OCI-LY1 (cell line): ENCODE results near the gene FZD2.

Experiments
- H2AFZ ChIP-seq: fragments of 200-600 bp; sonication (generic), shearing (Covaris generic); 2 replicates; pipeline ENCODE4 v1.6.0; 2014; ENCODE audit warnings: antibody characterized with exemption, mild to moderate bottlenecking, low read length
- H3F3A ChIP-seq: fragments of 200-600 bp; sonication (generic), shearing (Covaris generic); 2 replicates; pipeline ENCODE4 v1.6.0; 2014; ENCODE audit warnings: mild to moderate bottlenecking, antibody characterized with exemption, low read length, moderate library complexity; ENCODE audit not compliant: insufficient read depth
- H3K27ac ChIP-seq: fragments of 200-600 bp; sonication (generic); 2 replicates; pipeline ENCODE4 v1.5.1; 2014; ENCODE audit warnings: low read length, mixed run types, mild to moderate bottlenecking, low read depth; ENCODE audit not compliant: poor library complexity, severe bottlenecking
- H3K27me3 ChIP-seq: fragments of 200-600 bp; sonication (generic); 2 replicates; pipeline ENCODE4 v1.6.0; 2014; ENCODE audit warnings: antibody characterized with exemption, mild to moderate bottlenecking, low read length, moderate library complexity; ENCODE audit not compliant: insufficient read depth
- H3K36me3 ChIP-seq: fragments of 200-600 bp; sonication (generic); 2 replicates; pipeline ENCODE4 v1.6.1; 2014; ENCODE audit warnings: mild to moderate bottlenecking, antibody characterized with exemption, low read length, moderate library complexity, mixed read lengths; ENCODE audit not compliant: insufficient read depth
- H3K4me1 ChIP-seq: fragments of 200-600 bp; sonication (generic); 2 replicates; pipeline ENCODE4 v1.5.1; 2014; ENCODE audit warnings: mild to moderate bottlenecking, low read length, moderate library complexity; ENCODE audit not compliant: insufficient read depth, severe bottlenecking
- H3K4me2 ChIP-seq: fragments of 200-600 bp; sonication (generic), shearing (Covaris generic); 2 replicates; pipeline ENCODE4 v1.6.1; 2014; ENCODE audit warnings: low read length
- H3K4me3 ChIP-seq: fragments of 200-600 bp; sonication (generic); 2 replicates; pipeline ENCODE4 v1.5.1; 2014; ENCODE audit warnings: low read length, low read depth, mild to moderate bottlenecking, mixed read lengths; ENCODE audit not compliant: poor library complexity, severe bottlenecking
- H3K79me2 ChIP-seq: fragments of 200-600 bp; shearing (Covaris generic); 2 replicates; pipeline ENCODE4 v1.6.1; 2016; ENCODE audit warnings: mixed run types, low read length, mixed read lengths; ENCODE audit not compliant: insufficient read depth
- H3K9ac ChIP-seq: fragments of 200-600 bp; sonication (generic), shearing (Covaris generic); 2 replicates; pipeline ENCODE4 v1.6.1; 2014; ENCODE audit warnings: mild to moderate bottlenecking, low read length, mixed read lengths
- H3K9me2 ChIP-seq: fragments of 200-600 bp; sonication (generic), shearing (Covaris generic); 2 replicates; pipeline ENCODE4 v1.6.1; 2014; ENCODE audit warnings: low read depth, mild to moderate bottlenecking, low read length, mixed read lengths
- H3K9me3 ChIP-seq: fragments of 200-600 bp; shearing (Covaris generic); 2 replicates; pipeline ENCODE4 v1.6.1; 2014; ENCODE audit warnings: low read length, mixed read lengths
- H4K20me1 ChIP-seq: fragments of 200-600 bp; sonication (generic), shearing (Covaris generic); 2 replicates; pipeline ENCODE4 v1.6.0; 2016; ENCODE audit warnings: mild to moderate bottlenecking, low read length; ENCODE audit not compliant: insufficient read depth
- EZH2 ChIP-seq: fragments of 200-600 bp; sonication (generic), shearing (Covaris generic); IDR thresholded peaks from 2 replicates; pipeline ENCODE4 v1.8.0; 2017; ENCODE audit warnings: borderline replicate concordance, mixed run types, mild to moderate bottlenecking, antibody characterized with exemption, low read length, moderate library complexity, mixed read lengths
- TF ChIP-seq, protein P1 (sequence below): fragments of 200-600 bp; sonication (generic), shearing (Covaris generic); IDR thresholded peaks from 2 replicates; pipeline ENCODE4 v1.5.1; 2017; ENCODE audit warnings: mild to moderate bottlenecking, antibody characterized with exemption, low read length, moderate library complexity, mixed read lengths

The FZD2 gene

DNA sequence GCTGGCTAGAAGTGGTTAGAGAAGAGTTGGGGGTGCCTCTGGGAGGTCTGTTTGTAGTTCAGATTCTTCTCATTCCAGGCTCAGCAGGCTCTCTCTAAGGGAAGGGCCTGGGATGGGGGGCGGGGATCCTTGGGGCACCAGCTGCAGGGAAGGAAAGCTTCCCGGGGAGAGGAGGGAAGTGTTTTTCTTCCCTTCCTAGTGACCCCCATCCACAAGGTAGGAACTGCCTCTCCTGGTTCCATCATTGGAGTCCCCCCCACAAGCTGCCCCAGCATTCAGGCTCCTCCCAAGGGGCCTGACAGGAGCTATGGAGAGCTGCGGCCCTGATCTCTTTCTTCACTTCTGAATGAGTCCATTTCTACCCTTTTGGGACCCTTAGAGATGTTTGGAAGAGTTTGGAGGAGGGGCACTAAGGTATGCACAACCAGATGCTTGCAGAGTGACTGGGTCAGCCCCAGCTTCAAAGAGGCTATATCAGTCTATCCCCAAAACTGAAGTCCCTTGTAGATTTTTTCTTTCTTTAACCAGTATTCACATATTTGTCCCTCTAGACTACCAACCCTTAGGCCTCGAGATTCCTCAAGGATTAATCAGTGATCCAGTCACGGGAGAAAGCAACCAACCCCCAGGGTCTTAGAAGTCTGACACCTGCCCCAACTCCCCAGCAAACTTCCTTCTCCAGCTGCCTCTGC is 13.9 kb upstream of the FZD2 start:
- Histone ChIP-seq H3K9ac (no peak overlapping the region), H3K4me1 (no peaks in the 10 kb centered on the region)

DNA sequence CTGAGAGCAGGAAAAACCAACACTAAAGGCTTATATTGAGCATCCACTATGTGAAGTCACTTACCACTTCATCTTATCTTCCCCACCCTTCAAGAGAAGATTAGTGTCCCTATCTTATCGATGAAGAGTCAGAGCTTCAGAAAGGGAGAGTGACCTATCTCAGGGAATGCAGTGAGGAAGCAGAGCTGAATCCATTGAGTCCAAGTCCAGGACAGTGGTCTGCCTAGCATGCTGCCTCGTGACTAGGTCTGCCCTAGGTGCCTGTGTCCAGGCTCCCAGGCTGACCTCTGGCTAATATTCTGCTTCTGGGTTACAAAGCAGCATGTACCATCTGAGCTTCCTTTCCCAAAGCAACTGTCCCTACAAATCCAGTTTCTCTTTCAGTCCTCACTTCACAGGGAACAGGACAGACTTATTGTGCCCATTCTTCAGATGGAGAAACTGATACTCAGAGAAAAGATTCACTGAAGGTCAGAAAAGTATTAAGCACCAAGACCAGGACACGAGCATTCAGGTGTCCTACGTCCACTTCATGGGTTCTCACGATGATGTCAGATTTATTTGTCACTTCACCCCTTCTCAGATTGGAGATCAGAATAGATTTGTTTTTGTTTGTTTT is 13.3 kb upstream of the FZD2 start:
- Histone ChIP-seq H3K9ac (no peak overlapping the region), H3K9me3 (no peaks in the 10 kb centered on the region), H3K27me3 (peaks cover 14% of the 10 kb centered on the region; the same call in 1 of the 2 replicates), H4K20me1 (no peaks in the 10 kb centered on the region), H3F3A (no peaks in the 10 kb centered on the region), H3K36me3 (no peaks in the 10 kb centered on the region), H3K79me2 (no peaks in the 10 kb centered on the region), H2AFZ (no peak overlapping the region), H3K4me1 (no peaks in the 10 kb centered on the region), H3K4me3 (no peak overlapping the region), H3K9me2 (no peaks in the 10 kb centered on the region), H3K4me2 (no peak overlapping the region), H3K27ac (no peak overlapping the region)
- TF ChIP-seq, protein P1, sequence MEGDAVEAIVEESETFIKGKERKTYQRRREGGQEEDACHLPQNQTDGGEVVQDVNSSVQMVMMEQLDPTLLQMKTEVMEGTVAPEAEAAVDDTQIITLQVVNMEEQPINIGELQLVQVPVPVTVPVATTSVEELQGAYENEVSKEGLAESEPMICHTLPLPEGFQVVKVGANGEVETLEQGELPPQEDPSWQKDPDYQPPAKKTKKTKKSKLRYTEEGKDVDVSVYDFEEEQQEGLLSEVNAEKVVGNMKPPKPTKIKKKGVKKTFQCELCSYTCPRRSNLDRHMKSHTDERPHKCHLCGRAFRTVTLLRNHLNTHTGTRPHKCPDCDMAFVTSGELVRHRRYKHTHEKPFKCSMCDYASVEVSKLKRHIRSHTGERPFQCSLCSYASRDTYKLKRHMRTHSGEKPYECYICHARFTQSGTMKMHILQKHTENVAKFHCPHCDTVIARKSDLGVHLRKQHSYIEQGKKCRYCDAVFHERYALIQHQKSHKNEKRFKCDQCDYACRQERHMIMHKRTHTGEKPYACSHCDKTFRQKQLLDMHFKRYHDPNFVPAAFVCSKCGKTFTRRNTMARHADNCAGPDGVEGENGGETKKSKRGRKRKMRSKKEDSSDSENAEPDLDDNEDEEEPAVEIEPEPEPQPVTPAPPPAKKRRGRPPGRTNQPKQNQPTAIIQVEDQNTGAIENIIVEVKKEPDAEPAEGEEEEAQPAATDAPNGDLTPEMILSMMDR, result no peak
- no peak for TF ChIP-seq EZH2

More for the DNA sequence above, 13.9 kb upstream of the FZD2 start:
- Histone ChIP-seq H3K9me2 (no peaks in the 10 kb centered on the region), H2AFZ (no peak overlapping the region), H3F3A (no peaks in the 10 kb centered on the region), H3K4me3 (no peak overlapping the region), H3K36me3 (no peaks in the 10 kb centered on the region), H3K4me2 (no peak overlapping the region), H3K27me3 (peaks cover 14% of the 10 kb centered on the region; the same call in 1 of the 2 replicates), H3K27ac (no peak overlapping the region), H3K9me3 (no peaks in the 10 kb centered on the region), H3K79me2 (no peaks in the 10 kb centered on the region), H4K20me1 (no peaks in the 10 kb centered on the region)
- TF ChIP-seq, protein P1, result no peak
- TF ChIP-seq EZH2, result no peak

DNA sequence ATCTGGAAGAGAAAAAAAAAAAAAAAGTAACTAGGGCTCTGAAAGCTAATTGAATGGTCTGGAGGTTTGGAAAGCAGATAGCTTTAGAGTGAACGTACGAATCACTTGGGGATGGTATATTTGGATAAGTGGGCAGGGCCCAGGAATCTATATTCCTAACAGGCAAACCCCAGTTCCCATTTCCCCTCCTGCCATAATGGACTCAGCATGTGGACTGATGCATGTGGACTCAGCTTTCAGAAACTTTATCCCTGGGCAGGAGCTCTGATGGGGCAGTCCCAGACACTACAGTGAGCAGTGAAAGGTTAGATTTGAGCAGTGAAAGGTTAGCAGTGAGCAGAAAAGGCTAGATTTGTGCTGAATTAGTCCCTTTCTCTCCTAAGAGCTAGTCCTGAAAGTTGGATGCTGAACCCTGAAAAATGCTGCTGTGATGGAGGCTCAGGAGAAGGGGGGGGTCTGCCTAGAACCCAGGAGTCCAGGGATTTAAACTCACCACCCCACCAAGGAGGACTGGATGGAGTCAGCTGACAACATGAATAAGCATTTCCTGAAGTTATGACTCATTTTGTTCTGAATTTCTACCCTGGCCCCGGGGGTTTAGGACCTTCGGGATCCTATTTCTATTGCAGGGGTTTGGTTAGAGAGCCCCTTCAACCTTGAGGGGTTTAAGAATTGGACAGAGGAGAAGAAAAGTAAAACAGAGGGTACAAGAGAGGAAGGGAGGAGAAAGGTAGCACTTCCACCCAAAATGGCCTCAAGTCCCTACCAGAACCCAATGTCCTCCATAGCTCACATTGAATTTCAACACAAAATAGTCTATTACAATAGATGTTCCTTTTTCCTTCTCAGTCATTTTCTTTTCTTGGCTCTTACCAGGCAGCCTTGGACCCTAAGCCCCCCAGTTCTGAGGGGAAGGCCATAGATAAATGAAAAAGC is 10.3 kb upstream of the FZD2 start:
- Histone ChIP-seq H3K4me3 (no peak overlapping the region), H3K27ac (no peak overlapping the region), H3K9me3 (no peaks in the 10 kb centered on the region), H4K20me1 (no peaks in the 10 kb centered on the region), H3F3A (no peaks in the 10 kb centered on the region), H3K79me2 (no peaks in the 10 kb centered on the region), H3K9ac (no peak overlapping the region), H3K4me1 (no peaks in the 10 kb centered on the region), H3K4me2 (no peak overlapping the region), H2AFZ (no peak overlapping the region), H3K9me2 (no peaks in the 10 kb centered on the region), H3K27me3 (peaks cover 24% of the 10 kb centered on the region), H3K36me3 (no peaks in the 10 kb centered on the region)
- TF ChIP-seq EZH2, result no peak
- TF ChIP-seq, protein P1, result no peak
